IPS-20b (cell line): ENCODE results near the gene FGD6.

Source experiments
- H3K27ac ChIP-seq: one replicate; pipeline ENCODE4 v1.5.1; 2013; ENCODE audit warnings: low read length
- H3K27me3 ChIP-seq: 2 replicates; pipeline ENCODE4 v1.6.1; 2013; ENCODE audit warnings: mild to moderate bottlenecking, low read length, inconsistent platforms; ENCODE audit not compliant: insufficient read depth
- H3K36me3 ChIP-seq: 2 replicates; pipeline ENCODE4 v1.6.1; 2013; ENCODE audit warnings: low read depth, mild to moderate bottlenecking, inconsistent platforms, low read length, moderate library complexity; ENCODE audit not compliant: insufficient read depth
- H3K4me1 ChIP-seq: 2 replicates; pipeline ENCODE4 v1.6.1; 2013; ENCODE audit warnings: mild to moderate bottlenecking, control low read depth, inconsistent platforms, low read length, moderate library complexity; ENCODE audit not compliant: insufficient read depth
- H3K4me3 ChIP-seq: 2 replicates; pipeline ENCODE4 v1.5.1; 2013; ENCODE audit warnings: mild to moderate bottlenecking, low read length, inconsistent platforms
- H3K9ac ChIP-seq: 2 replicates; pipeline ENCODE4 v1.6.1; 2013; ENCODE audit warnings: low read depth, mild to moderate bottlenecking, inconsistent platforms, low read length, moderate library complexity
- H3K9me3 ChIP-seq: 2 replicates; pipeline ENCODE4 v1.6.1; 2013; ENCODE audit warnings: mild to moderate bottlenecking, low read depth, low read length, inconsistent platforms; ENCODE audit not compliant: insufficient read depth

Gene FGD6

GRCh38 chr12:95173392-95174251 is 43.6 kb downstream of the FGD6 start:
- H3K27me3 ChIP-seq, result no peaks in the 10 kb centered on the region
- H3K4me1 ChIP-seq, result peaks cover 2% of the 10 kb centered on the region; the same call in 1 of the 2 replicates
- peaks cover 31% of the 10 kb centered on the region for H3K36me3 ChIP-seq
- H3K9me3 ChIP-seq, result no peaks in the 10 kb centered on the region
- no peak overlapping the region for H3K9ac ChIP-seq
- H3K27ac ChIP-seq, result no peak overlapping the region
- no peak overlapping the region for H3K4me3 ChIP-seq

DNA sequence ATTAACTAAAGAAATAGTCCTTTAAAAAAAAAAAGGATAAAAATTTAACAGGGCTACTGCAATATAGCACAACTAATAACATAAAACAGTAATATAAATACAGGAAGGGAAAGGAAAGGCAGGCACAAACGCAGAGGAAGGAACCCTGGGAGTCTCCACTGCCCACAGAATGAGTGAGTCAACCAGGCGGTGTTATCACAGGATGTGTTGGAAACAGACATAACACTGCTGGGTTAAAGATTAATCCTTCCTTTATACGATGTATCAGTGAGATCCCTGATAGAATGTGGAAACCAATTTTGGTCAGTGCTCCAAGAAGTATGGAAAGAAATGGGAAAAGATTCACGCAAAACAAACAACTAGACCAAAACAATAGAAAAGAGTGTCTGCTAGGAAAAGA is 47.9 kb downstream of the FGD6 start:
- Histone ChIP-seq H3K27me3 (no peaks in the 10 kb centered on the region), H3K27ac (no peak overlapping the region), H3K36me3 (peaks cover 28% of the 10 kb centered on the region), H3K9me3 (no peaks in the 10 kb centered on the region), H3K9ac (no peak overlapping the region), H3K4me1 (no peaks in the 10 kb centered on the region), H3K4me3 (no peak overlapping the region)

DNA sequence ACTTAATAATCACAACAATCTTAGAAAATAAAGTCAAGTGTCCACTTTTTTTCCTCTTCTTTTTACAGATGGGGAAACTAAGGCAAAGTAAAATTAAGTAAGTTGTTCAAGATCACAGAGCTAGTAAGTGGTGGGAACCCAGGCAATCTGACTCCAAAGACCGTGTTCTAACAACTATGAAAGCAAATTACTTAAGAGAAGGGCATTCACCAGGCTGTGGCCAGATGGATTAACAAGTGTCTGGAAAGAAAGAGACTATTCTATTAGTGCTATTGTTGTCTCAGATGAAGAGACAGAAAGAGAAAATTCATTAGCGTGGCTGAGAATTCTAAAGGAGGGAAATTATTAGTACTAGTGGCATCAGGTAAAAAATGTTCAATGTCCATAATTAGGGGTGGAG is 48.5 kb downstream of the FGD6 start:
- Histone ChIP-seq H3K9me3 (no peaks in the 10 kb centered on the region), H3K9ac (no peak overlapping the region), H3K4me3 (no peak overlapping the region), H3K27ac (no peak overlapping the region), H3K27me3 (no peaks in the 10 kb centered on the region), H3K36me3 (peaks cover 28% of the 10 kb centered on the region), H3K4me1 (no peaks in the 10 kb centered on the region; the same call in 1 of the 2 replicates)

DNA sequence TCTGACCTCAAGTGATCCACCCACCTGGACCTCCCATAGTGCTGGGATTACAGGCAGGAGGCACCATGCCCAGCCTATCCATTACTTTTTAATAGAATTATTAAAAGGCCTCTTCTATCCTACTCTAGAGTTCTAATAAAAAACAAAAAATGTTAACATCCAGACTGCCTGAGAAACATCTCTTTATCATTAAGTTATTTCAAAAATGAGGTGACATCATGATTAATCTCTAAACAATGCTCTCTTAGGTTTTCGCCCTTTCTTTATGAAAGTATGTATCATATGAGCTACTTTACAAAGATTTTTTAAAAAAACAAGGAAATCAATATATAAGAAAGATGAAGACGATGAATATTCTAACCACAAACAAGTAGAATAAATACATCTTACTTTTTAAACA is 52.6 kb downstream of the FGD6 start:
- no peaks in the 10 kb centered on the region for H3K27me3 ChIP-seq
- H3K9me3 ChIP-seq, result no peaks in the 10 kb centered on the region
- no peak overlapping the region for H3K27ac ChIP-seq
- H3K36me3 ChIP-seq, result peaks cover 4% of the 10 kb centered on the region
- no peak overlapping the region for H3K4me3 ChIP-seq
- peaks cover 5% of the 10 kb centered on the region; the same call in 1 of the 2 replicates for H3K4me1 ChIP-seq
- no peak overlapping the region for H3K9ac ChIP-seq

- peaks cover 8% of the 10 kb centered on the region; the same call in 1 of the 2 replicates for H3K4me1 ChIP-seq
- H3K9ac ChIP-seq, result no peak overlapping the region
- no peak overlapping the region for H3K27ac ChIP-seq
- no peaks in the 10 kb centered on the region for H3K9me3 ChIP-seq
- H3K4me3 ChIP-seq, result no peak overlapping the region
- no peaks in the 10 kb centered on the region for H3K27me3 ChIP-seq
- no peaks in the 10 kb centered on the region; the same call in 1 of the 2 replicates for H3K36me3 ChIP-seq
Measured at GRCh38 chr12:95158919-95159318, 58.3 kb downstream of the FGD6 start.

- Histone ChIP-seq H3K27ac (no peak overlapping the region), H3K9me3 (no peaks in the 10 kb centered on the region)
Measured at GRCh38 chr12:95151821-95152220, 65.4 kb downstream of the FGD6 start.

DNA sequence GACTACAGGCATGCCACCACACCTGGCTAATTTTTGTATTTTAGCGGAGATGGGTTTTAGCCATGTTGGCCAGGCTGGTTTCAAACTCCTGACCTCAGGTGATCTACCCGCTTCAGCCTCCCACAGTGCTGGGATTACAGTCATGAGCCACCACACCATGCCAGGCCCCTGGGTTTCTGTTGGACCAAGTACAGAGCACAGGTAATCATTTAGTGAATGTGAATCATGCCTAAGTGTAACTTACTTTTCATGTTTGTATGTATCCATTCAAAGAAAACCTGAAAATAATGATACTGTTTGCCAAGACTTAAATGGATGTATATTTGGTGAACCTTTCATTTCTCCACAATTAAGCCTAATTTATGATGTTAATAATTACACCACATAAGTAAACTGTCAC is 65.9 kb downstream of the FGD6 start:
- Histone ChIP-seq H3K27ac (no peak overlapping the region), H3K9ac (no peak overlapping the region), H3K4me3 (no peak overlapping the region), H3K27me3 (no peaks in the 10 kb centered on the region), H3K9me3 (no peaks in the 10 kb centered on the region), H3K36me3 (peaks cover 29% of the 10 kb centered on the region), H3K4me1 (peaks cover 11% of the 10 kb centered on the region; the same call in 1 of the 2 replicates)

More at GRCh38 chr12:95151821-95152220, 65.4 kb downstream of the FGD6 start:
- peaks cover 11% of the 10 kb centered on the region; the same call in 1 of the 2 replicates for H3K4me1 ChIP-seq
- peaks cover 29% of the 10 kb centered on the region for H3K36me3 ChIP-seq
- H3K9ac ChIP-seq, result no peak overlapping the region
- H3K4me3 ChIP-seq, result no peak overlapping the region
- H3K27me3 ChIP-seq, result no peaks in the 10 kb centered on the region

DNA sequence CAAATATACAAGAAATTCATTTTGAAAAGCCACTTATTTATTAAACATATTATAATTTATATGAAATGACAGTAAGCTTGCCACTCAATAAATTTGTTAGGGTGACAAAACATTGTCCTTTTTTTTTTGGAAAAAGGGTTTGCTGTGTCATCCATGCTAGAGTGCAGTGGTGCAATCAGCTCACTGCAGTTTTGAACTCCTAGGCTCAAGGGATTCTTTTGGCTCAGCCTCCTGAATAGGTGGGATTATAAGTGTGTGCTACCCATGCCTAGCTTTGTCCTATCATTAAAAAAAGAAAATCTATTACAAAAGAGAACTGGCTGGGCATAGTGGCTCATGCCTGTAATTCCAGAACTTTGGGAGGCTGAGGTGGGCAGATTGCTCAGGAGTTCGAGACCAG is 66.8 kb downstream of the FGD6 start:
- Histone ChIP-seq H3K27ac (no peak overlapping the region), H3K9ac (no peak overlapping the region), H3K4me1 (peaks cover 11% of the 10 kb centered on the region; the same call in 1 of the 2 replicates), H3K27me3 (no peaks in the 10 kb centered on the region), H3K9me3 (no peaks in the 10 kb centered on the region), H3K4me3 (no peak overlapping the region), H3K36me3 (peaks cover 34% of the 10 kb centered on the region)

DNA sequence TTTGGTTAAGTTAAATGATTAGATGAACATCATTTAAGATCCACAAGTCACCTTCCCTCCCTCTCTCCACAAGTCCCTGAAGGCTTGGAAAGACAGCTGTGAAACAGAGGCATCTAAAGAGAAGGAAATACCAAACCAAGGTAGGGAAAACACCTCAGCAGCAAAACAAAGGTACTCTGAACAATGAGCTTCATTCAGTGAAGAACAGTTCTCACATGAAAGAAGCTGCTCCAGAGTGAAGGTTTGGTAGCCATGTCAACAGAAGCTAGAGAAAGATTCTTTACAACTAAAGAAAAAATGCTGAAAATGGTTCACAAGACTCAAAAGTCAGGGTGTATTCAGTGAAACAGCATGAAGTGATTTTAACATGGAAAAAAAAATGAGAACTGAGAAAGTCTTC is 69.4 kb downstream of the FGD6 start:
- Histone ChIP-seq H3K27me3 (no peaks in the 10 kb centered on the region), H3K36me3 (peaks cover 30% of the 10 kb centered on the region), H3K9me3 (no peaks in the 10 kb centered on the region), H3K9ac (no peak overlapping the region), H3K27ac (no peak overlapping the region), H3K4me1 (peaks cover 13% of the 10 kb centered on the region; the same call in 1 of the 2 replicates), H3K4me3 (0 out of 2 replicates have a peak overlapping the region, but pooled peaks have one; percentile 29)

- Histone ChIP-seq H3K4me1 (peaks cover 13% of the 10 kb centered on the region; the same call in 1 of the 2 replicates), H3K9me3 (no peaks in the 10 kb centered on the region), H3K27me3 (no peaks in the 10 kb centered on the region), H3K36me3 (peaks cover 20% of the 10 kb centered on the region), H3K27ac (peak overlapping the region; percentile 11), H3K9ac (no peak overlapping the region), H3K4me3 (no peak overlapping the region)
Measured at GRCh38 chr12:95146769-95147168, 70.5 kb downstream of the FGD6 start.

- Histone ChIP-seq H3K36me3 (peaks cover 16% of the 10 kb centered on the region), H3K4me1 (peaks cover 13% of the 10 kb centered on the region; the same call in 1 of the 2 replicates), H3K9me3 (no peaks in the 10 kb centered on the region), H3K27ac (no peak overlapping the region), H3K4me3 (no peak overlapping the region), H3K9ac (no peak overlapping the region), H3K27me3 (no peaks in the 10 kb centered on the region)
Measured at GRCh38 chr12:95143621-95144205, 73.6 kb downstream of the FGD6 start.
